HTR-8/SVneo (cell line): ENCODE results near the gene SUPT6H.

ENCODE experiments used
- DNase-seq: peaks from one replicate; pipeline ENCODE4 v3.0.0; 2011; ENCODE audit warnings: low spot score, mixed read lengths; ENCODE audit not compliant: insufficient read length
- FAIRE-seq: peaks from 2 replicates; lab custom pipeline; 2011; peaks lifted over from hg19 to GRCh38; lab: Jason Lieb, UNC

The SUPT6H gene

DNA sequence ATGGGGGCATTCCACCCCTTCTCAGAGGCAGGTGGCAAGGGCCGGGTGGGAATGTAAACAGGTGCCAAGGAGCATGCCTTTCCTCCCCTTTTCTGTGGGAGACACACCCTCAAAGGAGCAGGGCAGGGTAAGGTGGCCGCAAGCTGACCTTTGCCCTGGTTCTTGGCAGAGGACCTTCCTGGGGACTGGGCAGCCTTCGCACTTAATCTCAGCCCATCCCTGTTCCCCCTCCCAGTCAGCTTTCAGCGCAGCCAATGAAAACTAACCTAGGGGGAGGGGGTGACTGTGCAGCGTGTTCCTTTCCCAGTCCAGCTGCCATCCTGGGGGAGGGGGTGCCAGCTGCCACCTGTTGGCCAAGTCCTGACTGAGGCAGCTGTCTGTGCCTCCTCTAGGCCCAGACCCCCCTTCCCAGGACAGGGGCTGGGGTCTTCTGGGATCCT is 84.6 kb downstream of the SUPT6H start:
- FAIRE-seq (no peak), DNase-seq (no peak)

- FAIRE-seq = no peak
- no peak for DNase-seq
Measured at GRCh38 chr17:28747051-28747691, 85.2 kb downstream of the SUPT6H start.

DNA sequence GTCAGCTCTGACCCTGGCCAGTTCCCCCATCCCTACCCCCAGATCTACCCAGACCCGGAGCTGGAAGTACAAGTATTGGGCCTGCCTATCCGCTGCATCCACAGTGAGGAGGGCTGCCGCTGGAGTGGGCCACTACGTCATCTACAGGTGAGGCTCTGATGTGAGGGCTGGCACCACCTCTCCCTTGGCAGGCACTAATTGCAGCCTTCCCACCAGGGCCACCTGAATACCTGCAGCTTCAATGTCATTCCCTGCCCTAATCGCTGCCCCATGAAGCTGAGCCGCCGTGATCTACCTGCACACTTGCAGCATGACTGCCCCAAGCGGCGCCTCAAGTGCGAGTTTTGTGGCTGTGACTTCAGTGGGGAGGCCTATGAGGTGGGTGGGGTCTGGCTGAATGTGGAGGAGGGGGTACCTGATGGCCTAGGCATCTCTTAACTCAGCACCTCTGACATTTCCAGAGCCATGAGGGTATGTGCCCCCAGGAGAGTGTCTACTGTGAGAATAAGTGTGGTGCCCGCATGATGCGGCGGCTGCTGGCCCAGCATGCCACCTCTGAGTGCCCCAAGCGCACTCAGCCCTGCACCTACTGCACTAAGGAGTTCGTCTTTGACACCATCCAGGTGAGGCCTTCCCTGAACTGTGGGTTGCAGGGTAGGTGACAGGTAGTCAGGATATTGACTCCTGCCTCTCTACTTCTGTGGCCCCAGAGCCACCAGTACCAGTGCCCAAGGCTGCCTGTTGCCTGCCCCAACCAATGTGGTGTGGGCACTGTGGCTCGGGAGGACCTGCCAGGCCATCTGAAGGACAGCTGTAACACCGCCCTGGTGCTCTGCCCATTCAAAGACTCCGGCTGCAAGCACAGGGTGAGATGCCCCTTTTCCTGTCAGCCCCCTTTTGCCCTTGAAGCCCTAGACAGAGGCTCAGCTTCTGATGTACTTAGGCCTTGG is 86.1 kb downstream of the SUPT6H start:
- DNase-seq (no peak), FAIRE-seq (no peak)

DNA sequence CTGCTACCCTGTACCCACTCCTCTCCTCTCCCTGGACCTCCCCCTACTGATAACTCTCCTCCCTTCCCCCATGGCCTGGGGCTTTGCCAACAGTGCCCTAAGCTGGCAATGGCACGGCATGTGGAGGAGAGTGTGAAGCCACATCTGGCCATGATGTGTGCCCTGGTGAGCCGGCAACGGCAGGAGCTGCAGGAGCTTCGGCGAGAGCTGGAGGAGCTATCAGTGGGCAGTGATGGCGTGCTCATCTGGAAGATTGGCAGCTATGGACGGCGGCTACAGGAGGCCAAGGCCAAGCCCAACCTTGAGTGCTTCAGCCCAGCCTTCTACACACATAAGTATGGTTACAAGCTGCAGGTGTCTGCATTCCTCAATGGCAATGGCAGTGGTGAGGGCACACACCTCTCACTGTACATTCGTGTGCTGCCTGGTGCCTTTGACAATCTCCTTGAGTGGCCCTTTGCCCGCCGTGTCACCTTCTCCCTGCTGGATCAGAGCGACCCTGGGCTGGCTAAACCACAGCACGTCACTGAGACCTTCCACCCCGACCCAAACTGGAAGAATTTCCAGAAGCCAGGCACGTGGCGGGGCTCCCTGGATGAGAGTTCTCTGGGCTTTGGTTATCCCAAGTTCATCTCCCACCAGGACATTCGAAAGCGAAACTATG is 87.0 kb downstream of the SUPT6H start:
- DNase-seq (no peak), FAIRE-seq (no peak)

DNA sequence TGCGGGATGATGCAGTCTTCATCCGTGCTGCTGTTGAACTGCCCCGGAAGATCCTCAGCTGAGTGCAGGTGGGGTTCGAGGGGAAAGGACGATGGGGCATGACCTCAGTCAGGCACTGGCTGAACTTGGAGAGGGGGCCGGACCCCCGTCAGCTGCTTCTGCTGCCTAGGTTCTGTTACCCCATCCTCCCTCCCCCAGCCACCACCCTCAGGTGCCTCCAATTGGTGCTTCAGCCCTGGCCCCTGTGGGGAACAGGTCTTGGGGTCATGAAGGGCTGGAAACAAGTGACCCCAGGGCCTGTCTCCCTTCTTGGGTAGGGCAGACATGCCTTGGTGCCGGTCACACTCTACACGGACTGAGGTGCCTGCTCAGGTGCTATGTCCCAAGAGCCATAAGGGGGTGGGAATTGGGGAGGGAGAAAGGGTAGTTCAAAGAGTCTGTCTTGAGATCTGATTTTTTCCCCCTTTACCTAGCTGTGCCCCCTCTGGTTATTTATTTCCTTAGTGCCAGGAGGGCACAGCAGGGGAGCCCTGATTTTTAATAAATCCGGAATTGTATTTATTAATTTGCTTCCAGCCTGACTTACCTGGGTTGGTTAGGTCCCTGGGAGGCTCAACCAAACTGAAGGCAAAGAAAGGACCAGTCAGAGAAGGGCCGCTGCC is 87.6 kb downstream of the SUPT6H start:
- DNase-seq (no peak), FAIRE-seq (no peak)

GRCh38 chr17:28750178-28751047 is 88.4 kb downstream of the SUPT6H start:
- no peak for FAIRE-seq
- peak; percentile 82 for DNase-seq

- FAIRE-seq (no peak), DNase-seq (no peak)
Measured at GRCh38 chr17:28751600-28752366, 89.8 kb downstream of the SUPT6H start.
